GM12875 (cell line): ENCODE results near the gene LLGL2.

Source experiments
- H3K4me3 ChIP-seq: one replicate; pipeline ENCODE4 v1.5.1; 2011; ENCODE audit warnings: low read depth, low read length, control low read depth
- CTCF ChIP-seq: IDR thresholded peaks from 2 replicates; pipeline ENCODE4 v1.5.1; 2011; ENCODE audit warnings: low read depth, mild to moderate bottlenecking, control low read depth, inconsistent platforms, low read length, moderate library complexity, borderline replicate concordance; ENCODE audit not compliant: insufficient read depth

LLGL2 gene

GRCh38 chr17:75514919-75515495 is 10.5 kb upstream of the LLGL2 start:
- no peak for TF ChIP-seq CTCF
- H3K4me3 ChIP-seq: peak overlapping the region; percentile 49

GRCh38 chr17:75515496-75516254 is 9.8 kb upstream of the LLGL2 start, which contains the start of gene CASKIN2:
Gene CASKIN2, minus strand, starts transcription at chr17:75515537. Its CDS starts 1,733 bp downstream, at chr17:75513804.
- peak within 1 kb of the TSS; percentile 49 for H3K4me3 ChIP-seq
- TF ChIP-seq CTCF: peak; percentile 99

GRCh38 chr17:75516255-75516618 is 9.3 kb upstream of the LLGL2 start, which contains the start of gene TSEN54:
Gene TSEN54, plus strand, starts transcription at chr17:75516528. Its CDS starts 33 bp downstream, at chr17:75516561.
- peak within 1 kb of the TSS; percentile 79 for H3K4me3 ChIP-seq
- no peak for TF ChIP-seq CTCF

- no peak for TF ChIP-seq CTCF
- H3K4me3 ChIP-seq: peak overlapping the region; percentile 79
Measured at GRCh38 chr17:75516619-75517296, 8.7 kb upstream of the LLGL2 start.

GRCh38 chr17:75517297-75517865 is 8.1 kb upstream of the LLGL2 start:
- peak; percentile 38; the same call in 1 of the 2 replicates for TF ChIP-seq CTCF
- H3K4me3 ChIP-seq: peak overlapping the region; percentile 79

- H3K4me3 ChIP-seq: no peak overlapping the region
- no peak for TF ChIP-seq CTCF
Measured at GRCh38 chr17:75518201-75518600, 7.3 kb upstream of the LLGL2 start.
